Astrocyte (in vitro differentiated cells and primary cell): Measurements from ENCODE around the gene CACNB1. TPM values are rescaled to one million over a fixed set of nuclear protein-coding genes. Genes with fewer than 3 reads are reported as not detected.

Source experiments
- DNase-seq: peaks from one replicate; pipeline ENCODE4 v3.0.0-alpha.2; 2010; ENCODE audit warnings: low read depth
- FAIRE-seq: peaks from 2 replicates; lab custom pipeline; 2011; peaks lifted over from hg19 to GRCh38; lab: Jason Lieb, UNC
- H2AFZ ChIP-seq: 2 replicates; pipeline ENCODE4 v1.6.0; 2012; ENCODE audit warnings: low read depth, low read length, inconsistent platforms
- H3K27ac ChIP-seq: 2 replicates; pipeline ENCODE4 v1.5.1; 2011; ENCODE audit warnings: low read depth, low read length, inconsistent platforms
- H3K27me3 ChIP-seq: 2 replicates; pipeline ENCODE4 v1.6.0; 2011; ENCODE audit warnings: low read length, inconsistent platforms; ENCODE audit not compliant: insufficient read depth
- H3K36me3 ChIP-seq: 2 replicates; pipeline ENCODE4 v1.5.1; 2011; ENCODE audit warnings: low read length, inconsistent platforms; ENCODE audit not compliant: insufficient read depth
- H3K4me1 ChIP-seq: 2 replicates; pipeline ENCODE4 v1.5.1; 2011; ENCODE audit warnings: low read length, inconsistent platforms; ENCODE audit not compliant: insufficient read depth
- H3K4me2 ChIP-seq: 2 replicates; pipeline ENCODE4 v1.6.0; 2012; ENCODE audit warnings: low read length, inconsistent platforms
- H3K4me3 ChIP-seq: 2 replicates; pipeline ENCODE4 v1.5.1; 2011; ENCODE audit warnings: low read depth, mild to moderate bottlenecking, low read length, inconsistent platforms; ENCODE audit not compliant: insufficient read depth
- H3K79me2 ChIP-seq: 2 replicates; pipeline ENCODE4 v1.6.0; 2012; ENCODE audit warnings: mild to moderate bottlenecking, low read length, inconsistent platforms; ENCODE audit not compliant: insufficient read depth
- H3K9ac ChIP-seq: 2 replicates; pipeline ENCODE4 v1.6.0; 2012; ENCODE audit warnings: mild to moderate bottlenecking, low read length, inconsistent platforms
- H3K9me3 ChIP-seq: 2 replicates; pipeline ENCODE4 v1.5.1; 2012; ENCODE audit warnings: low read depth, mild to moderate bottlenecking, low read length, inconsistent platforms; ENCODE audit not compliant: insufficient read depth
- H4K20me1 ChIP-seq: 2 replicates; pipeline ENCODE4 v1.6.0; 2012; ENCODE audit warnings: low read length, inconsistent platforms; ENCODE audit not compliant: insufficient read depth
- H3K27ac Mint-ChIP-seq: one replicate; pipeline ENCODE4 v1.8.0; 2021; ENCODE audit warnings: mild to moderate bottlenecking, mixed read lengths; ENCODE audit not compliant: unreplicated experiment
- H3K27me3 Mint-ChIP-seq: one replicate; pipeline ENCODE4 v1.8.0; 2021; ENCODE audit warnings: low read depth, mixed read lengths; ENCODE audit not compliant: unreplicated experiment
- H3K36me3 Mint-ChIP-seq: one replicate; pipeline ENCODE4 v1.8.0; 2021; ENCODE audit warnings: low read depth, mixed read lengths; ENCODE audit not compliant: unreplicated experiment
- H3K4me1 Mint-ChIP-seq: one replicate; pipeline ENCODE4 v1.8.0; 2021; ENCODE audit warnings: low read depth, mixed read lengths; ENCODE audit not compliant: unreplicated experiment
- H3K4me3 Mint-ChIP-seq: one replicate; pipeline ENCODE4 v1.8.0; 2021; ENCODE audit warnings: mild to moderate bottlenecking, moderate library complexity, mixed read lengths; ENCODE audit not compliant: unreplicated experiment
- H3K9me3 Mint-ChIP-seq: one replicate; pipeline ENCODE4 v1.8.0; 2021; ENCODE audit warnings: mild to moderate bottlenecking, mixed read lengths; ENCODE audit not compliant: unreplicated experiment
- CTCF ChIP-seq: IDR thresholded peaks from 2 replicates; pipeline ENCODE4 v1.5.1; 2011; ENCODE audit warnings: low read depth, mild to moderate bottlenecking, inconsistent platforms, low read length, moderate library complexity; ENCODE audit not compliant: insufficient read depth
- EZH2 ChIP-seq: IDR thresholded peaks from 2 replicates; pipeline ENCODE4 v1.6.1; 2012; ENCODE audit warnings: mild to moderate bottlenecking, low read length, inconsistent platforms; ENCODE audit not compliant: insufficient read depth
- total RNA-seq: library from RNA; stranded (reverse); gene quantifications from 2 replicates; pipeline ENCODE4 v1.2.1, GENCODE V29; 2021

The CACNB1 gene
- total RNA-seq, 1 donor from 2014 or later = 16.6 TPM

- H3K4me3 ChIP-seq = no peak overlapping the region
- H3K27ac Mint-ChIP-seq = no peak overlapping the region
- H3K9me3 ChIP-seq = no peaks in the 10 kb centered on the region
- TF ChIP-seq CTCF = no peak
- no peak for TF ChIP-seq EZH2
- H3K27ac ChIP-seq = no peak overlapping the region
- no peak for DNase-seq
- no peak overlapping the region for H3K9ac ChIP-seq
- H3K27me3 ChIP-seq = no peaks in the 10 kb centered on the region
- no peak overlapping the region for H3K4me2 ChIP-seq
- no peak overlapping the region for H3K4me3 Mint-ChIP-seq
- peaks cover 2% of the 10 kb centered on the region for H3K9me3 Mint-ChIP-seq
- H3K36me3 Mint-ChIP-seq = peaks cover 3% of the 10 kb centered on the region
- H3K79me2 ChIP-seq = no peaks in the 10 kb centered on the region
- peaks cover 15% of the 10 kb centered on the region for H3K4me1 Mint-ChIP-seq
- no peak for FAIRE-seq
- H2AFZ ChIP-seq = no peak overlapping the region
- H3K27me3 Mint-ChIP-seq = peaks cover 5% of the 10 kb centered on the region
- peaks cover 27% of the 10 kb centered on the region for H3K4me1 ChIP-seq
- no peaks in the 10 kb centered on the region for H3K36me3 ChIP-seq
- H4K20me1 ChIP-seq = no peaks in the 10 kb centered on the region
Observed at GRCh38 chr17:39141294-39141693, 56.2 kb downstream of the CACNB1 start.

- H3K4me1 Mint-ChIP-seq = peaks cover 20% of the 10 kb centered on the region
- Histone ChIP-seq H3K4me2 (peak overlapping the region; percentile 80), H3K4me1 (peaks cover 29% of the 10 kb centered on the region), H4K20me1 (no peaks in the 10 kb centered on the region), H3K9me3 (no peaks in the 10 kb centered on the region), H3K36me3 (no peaks in the 10 kb centered on the region), H3K79me2 (no peaks in the 10 kb centered on the region), H3K27me3 (no peaks in the 10 kb centered on the region), H3K9ac (peak overlapping the region; percentile 2), H3K4me3 (no peak overlapping the region), H2AFZ (no peak overlapping the region), H3K27ac (peak overlapping the region; percentile 15)
- DNase-seq (no peak), FAIRE-seq (no peak)
- H3K27ac Mint-ChIP-seq = peak overlapping the region; percentile 94
- H3K27me3 Mint-ChIP-seq = peaks cover 2% of the 10 kb centered on the region
- TF ChIP-seq CTCF = no peak
- TF ChIP-seq EZH2 = no peak
- H3K36me3 Mint-ChIP-seq = peaks cover 5% of the 10 kb centered on the region
- H3K4me3 Mint-ChIP-seq = no peak overlapping the region
- peaks cover 2% of the 10 kb centered on the region for H3K9me3 Mint-ChIP-seq
Observed at GRCh38 chr17:39139561-39139960, 57.9 kb downstream of the CACNB1 start.

DNA sequence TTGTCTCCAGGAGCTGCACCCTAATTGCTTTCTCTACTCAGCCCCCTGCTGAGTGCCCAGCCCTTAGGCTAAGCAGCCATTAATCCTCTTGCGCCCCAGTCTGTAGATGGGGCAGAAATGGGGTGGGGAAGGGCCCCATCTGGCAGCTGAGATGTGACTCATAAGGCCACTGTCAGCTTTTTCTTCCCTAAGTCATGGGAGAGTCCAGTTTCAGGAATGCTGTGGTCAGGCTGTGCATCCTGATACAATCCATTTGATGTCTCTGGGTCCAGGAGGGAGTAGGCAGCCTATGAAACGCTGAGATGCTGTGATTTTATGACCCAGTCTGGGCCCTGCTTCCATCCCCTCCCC lies 58.3 kb downstream of the CACNB1 start:
- H3K4me3 ChIP-seq = no peak overlapping the region
- no peaks in the 10 kb centered on the region for H3K36me3 ChIP-seq
- peak overlapping the region; percentile 62 for H2AFZ ChIP-seq
- peak overlapping the region; percentile 78 for H3K27ac ChIP-seq
- H3K36me3 Mint-ChIP-seq = peaks cover 5% of the 10 kb centered on the region
- no peaks in the 10 kb centered on the region for H3K79me2 ChIP-seq
- peak overlapping the region; percentile 94 for H3K27ac Mint-ChIP-seq
- H3K4me1 ChIP-seq = peaks cover 25% of the 10 kb centered on the region
- no peaks in the 10 kb centered on the region for H3K27me3 Mint-ChIP-seq
- no peaks in the 10 kb centered on the region for H3K9me3 ChIP-seq
- peaks cover 20% of the 10 kb centered on the region for H3K4me1 Mint-ChIP-seq
- no peak for TF ChIP-seq EZH2
- no peak for TF ChIP-seq CTCF
- FAIRE-seq (peak; percentile 96), DNase-seq (peak; percentile 91)
- peak overlapping the region; percentile 44 for H3K9ac ChIP-seq
- H4K20me1 ChIP-seq = no peaks in the 10 kb centered on the region
- peak overlapping the region; percentile 11 for H3K4me3 Mint-ChIP-seq
- peak overlapping the region; percentile 80 for H3K4me2 ChIP-seq
- no peaks in the 10 kb centered on the region for H3K27me3 ChIP-seq
- peaks cover 2% of the 10 kb centered on the region for H3K9me3 Mint-ChIP-seq
